Prostate gland (tissue), 2 donors: ENCODE measurements around the gene METTL4. TPM values are rescaled to one million over a fixed set of nuclear protein-coding genes. Genes with fewer than 3 reads are reported as not detected.
"Not testable (repeated sequence)": the region's sequence is repeated elsewhere in the genome, so short reads cannot be mapped to it uniquely, and the experiment has no call there.

Experiments used
- DNase-seq: peaks from one replicate; pipeline ENCODE4 v3.0.0-alpha.2; 2019; ENCODE audit warnings: low spot score
- H3K27ac ChIP-seq, 2 donors: fragments of 200-600 bp; sonication (generic); 2 replicates each; pipeline ENCODE4 v1.5.1; 2017 to 2019
- H3K27me3 ChIP-seq: fragments of 200-600 bp; sonication (generic); replicated peaks from 2 replicates; pipeline ENCODE4 v1.5.1; 2019; ENCODE audit not compliant: insufficient read depth
- H3K36me3 ChIP-seq, 2 donors: fragments of 200-600 bp; sonication (generic); 1 replicate in 1 of 2; 2 replicates in 1 of 2; pipeline versions ENCODE4 v1.5.1 to v1.8.1; 2017 to 2019
- H3K4me1 ChIP-seq: fragments of 200-600 bp; sonication (generic); replicated peaks from 2 replicates; pipeline ENCODE4 v1.5.1; 2019
- H3K4me3 ChIP-seq, 2 donors: fragments of 200-600 bp; sonication (generic); 2 replicates each; pipeline ENCODE4 v1.5.1; 2017 to 2019
- H3K9me3 ChIP-seq: fragments of 200-600 bp; sonication (generic); 2 replicates; pipeline ENCODE4 v1.5.1; 2017
- POLR2A ChIP-seq: fragments of 450-650 bp; IDR thresholded peaks from one replicate; pipeline ENCODE4 v1.6.1; 2016; ENCODE audit warnings: antibody characterized with exemption, mild to moderate bottlenecking
- POLR2AphosphoS5 ChIP-seq: sonication (generic); formaldehyde crosslinking; IDR thresholded peaks from one replicate; pipeline ENCODE4 v1.6.1; 2017; ENCODE audit warnings: antibody characterized with exemption
- WGBS: methylation state at CpG from one replicate; pipeline ENCODE4 v1.1.5; 2018; 5-methylcytosine and 5-hydroxymethylcytosine counted together
- intact Hi-C: fragments of 100-400 bp; cut with DNase I; formaldehyde crosslinking; loops from one replicate; pipeline ENCODE4 v1.14.2; 2022
- total RNA-seq, 2 donors: library from RNA; depleted of rRNA; stranded (reverse); fragments of >200 nt; gene quantifications; one replicate each; pipeline ENCODE4 v1.1.0, GENCODE V29; 2016
- TF ChIP-seq, protein P1 (sequence below), 4 experiments: fragments of 200-600 bp in 2 of 4; fragments of 450-650 bp in 2 of 4; sonication (generic) in 2 of 4; IDR thresholded peaks; 1 replicate in 3 of 4; 2 replicates in 1 of 4; pipeline ENCODE4 v1.5.1; 2016 to 2019; ENCODE audit warnings: antibody characterized with exemption in 4 of 4, mild to moderate bottlenecking in 2 of 4, moderate library complexity in 2 of 4

The METTL4 gene
- total RNA-seq, 2 donors from 2014 or later: 5.2 to 8.3 TPM

DNA sequence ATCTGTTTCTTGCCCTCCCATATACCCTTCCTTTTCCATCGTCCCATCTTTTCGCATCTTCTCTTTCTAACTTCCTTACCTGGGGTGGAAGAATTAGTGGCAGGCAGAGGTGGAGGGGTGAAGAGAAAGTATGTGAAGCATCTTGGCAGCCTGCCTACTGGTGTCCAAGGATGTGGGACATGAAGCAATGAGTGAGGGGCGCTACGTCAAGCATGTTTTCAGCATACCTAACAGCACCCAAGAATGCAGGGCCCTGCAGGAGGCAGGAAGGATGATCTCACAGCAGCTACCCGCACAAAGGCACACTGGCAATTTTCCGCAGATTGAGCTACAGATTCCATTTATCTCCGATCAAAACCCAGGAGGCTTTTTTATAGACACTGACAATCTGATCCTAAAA, 42.2 kb downstream of the METTL4 start:
- no peak overlapping the region for H3K4me3 ChIP-seq
- no peaks in the 10 kb centered on the region for H3K9me3 ChIP-seq
- intact Hi-C loops: loop anchor here (10.0 kb wide), 1 partner anchor 954 kb away; no protein-coding TSS in a partner anchor
- no peaks in the 10 kb centered on the region for H3K27me3 ChIP-seq
- no peak for TF ChIP-seq POLR2A
- TF ChIP-seq, protein P1, sequence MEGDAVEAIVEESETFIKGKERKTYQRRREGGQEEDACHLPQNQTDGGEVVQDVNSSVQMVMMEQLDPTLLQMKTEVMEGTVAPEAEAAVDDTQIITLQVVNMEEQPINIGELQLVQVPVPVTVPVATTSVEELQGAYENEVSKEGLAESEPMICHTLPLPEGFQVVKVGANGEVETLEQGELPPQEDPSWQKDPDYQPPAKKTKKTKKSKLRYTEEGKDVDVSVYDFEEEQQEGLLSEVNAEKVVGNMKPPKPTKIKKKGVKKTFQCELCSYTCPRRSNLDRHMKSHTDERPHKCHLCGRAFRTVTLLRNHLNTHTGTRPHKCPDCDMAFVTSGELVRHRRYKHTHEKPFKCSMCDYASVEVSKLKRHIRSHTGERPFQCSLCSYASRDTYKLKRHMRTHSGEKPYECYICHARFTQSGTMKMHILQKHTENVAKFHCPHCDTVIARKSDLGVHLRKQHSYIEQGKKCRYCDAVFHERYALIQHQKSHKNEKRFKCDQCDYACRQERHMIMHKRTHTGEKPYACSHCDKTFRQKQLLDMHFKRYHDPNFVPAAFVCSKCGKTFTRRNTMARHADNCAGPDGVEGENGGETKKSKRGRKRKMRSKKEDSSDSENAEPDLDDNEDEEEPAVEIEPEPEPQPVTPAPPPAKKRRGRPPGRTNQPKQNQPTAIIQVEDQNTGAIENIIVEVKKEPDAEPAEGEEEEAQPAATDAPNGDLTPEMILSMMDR (IDR thresholded peaks at IDR 0.05): no peak
- no peak for TF ChIP-seq POLR2AphosphoS5
- no peaks in the 10 kb centered on the region for H3K4me1 ChIP-seq
- no peak for DNase-seq
- H3K36me3 ChIP-seq: no peaks in the 10 kb centered on the region
- H3K27ac ChIP-seq: no peak overlapping the region
- 48% methylated on average over 7 of the region's 7 CpGs for WGBS

DNA sequence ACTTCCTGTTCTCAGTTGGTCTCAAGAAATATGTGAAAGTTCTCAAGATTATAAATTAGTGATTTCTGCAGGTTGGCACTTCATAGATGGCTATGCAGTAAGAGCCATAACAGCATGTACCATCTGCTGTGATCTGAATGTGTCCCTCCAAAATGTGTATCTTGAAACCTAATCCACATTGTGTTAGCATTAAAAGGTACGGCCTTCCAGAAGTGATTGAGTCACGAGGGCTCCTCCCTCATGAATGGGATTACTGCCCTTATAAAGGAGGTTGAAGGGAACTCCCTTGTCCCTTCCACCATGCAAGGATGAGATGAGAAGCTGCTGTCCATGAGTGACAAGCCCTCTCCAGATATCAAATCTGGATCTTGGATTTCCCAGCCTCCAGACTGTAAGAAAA, 45.0 kb downstream of the METTL4 start:
- intact Hi-C loops: loop anchor here (10.0 kb wide), 1 partner anchor 952 kb away; no protein-coding TSS in a partner anchor
- TF ChIP-seq, protein P1 (IDR thresholded peaks at IDR 0.05): no peak
- no peak for TF ChIP-seq POLR2AphosphoS5
- TF ChIP-seq POLR2A: no peak
- 69% methylated on average over 2 of the region's 2 CpGs for WGBS
- H3K36me3 ChIP-seq: no peaks in the 10 kb centered on the region
- H3K27ac ChIP-seq: no peak overlapping the region
- H3K4me1 ChIP-seq: no peaks in the 10 kb centered on the region
- H3K9me3 ChIP-seq: no peaks in the 10 kb centered on the region
- H3K27me3 ChIP-seq: no peaks in the 10 kb centered on the region
- no peak overlapping the region for H3K4me3 ChIP-seq
- no peak for DNase-seq

DNA sequence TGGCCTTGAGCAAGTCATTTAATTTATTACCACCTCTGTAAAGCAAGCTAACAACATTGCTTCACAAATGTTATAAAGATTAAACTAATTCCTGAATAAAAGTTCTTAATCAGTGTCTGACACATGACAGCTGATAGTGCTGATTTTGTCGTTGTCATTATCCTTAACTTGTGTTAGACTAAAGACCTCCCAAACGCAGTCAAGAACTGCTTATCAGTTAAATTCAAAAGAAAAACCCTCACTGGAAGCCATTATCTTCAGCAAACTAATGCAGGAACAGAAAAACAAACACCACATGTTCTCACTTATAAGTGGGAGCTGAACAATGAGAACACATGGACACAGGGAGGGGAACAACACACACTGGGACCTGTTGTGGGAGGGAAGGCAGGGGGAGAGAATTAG, 46.5 kb downstream of the METTL4 start:
- H3K4me1 ChIP-seq, H3K4me3 ChIP-seq, H3K9me3 ChIP-seq, H3K36me3 ChIP-seq, H3K27ac ChIP-seq, H3K27me3 ChIP-seq, DNase-seq: not testable (repeated sequence)
- intact Hi-C loops: loop anchor here (10.0 kb wide), 1 partner anchor 950 kb away; no protein-coding TSS in a partner anchor
- WGBS: 12% methylated on average over 2 of the region's 2 CpGs

DNA sequence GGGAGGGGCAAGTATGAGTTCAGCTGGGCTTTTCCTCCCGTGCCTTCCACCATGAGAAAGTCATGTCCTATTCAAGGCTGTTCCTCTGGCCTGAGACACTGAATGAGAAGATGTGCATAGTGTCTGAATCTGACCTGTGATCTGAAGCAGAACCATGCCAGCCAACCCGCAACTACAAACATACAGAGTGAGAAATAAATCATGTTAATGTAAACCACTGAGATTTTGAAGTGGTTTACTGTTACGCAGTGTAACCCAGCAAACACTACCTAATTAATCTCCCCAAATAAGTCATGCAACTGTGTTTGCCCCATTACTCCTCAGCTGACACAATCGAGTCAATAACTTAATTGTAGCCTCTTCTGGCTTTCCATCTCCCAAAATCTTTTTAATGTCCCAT, 49.2 kb downstream of the METTL4 start:
- 84% methylated on average over 4 of the region's 4 CpGs for WGBS
- no peaks in the 10 kb centered on the region for H3K4me1 ChIP-seq
- H3K27me3 ChIP-seq: no peaks in the 10 kb centered on the region
- intact Hi-C loops: loop anchor here (10.0 kb wide), 1 partner anchor 947 kb away; no protein-coding TSS in a partner anchor
- no peaks in the 10 kb centered on the region for H3K9me3 ChIP-seq
- no peak for DNase-seq
- no peak overlapping the region for H3K4me3 ChIP-seq
- H3K36me3 ChIP-seq: no peaks in the 10 kb centered on the region
- TF ChIP-seq POLR2A: no peak
- TF ChIP-seq, protein P1 (IDR thresholded peaks at IDR 0.05): no peak
- TF ChIP-seq POLR2AphosphoS5: no peak
- H3K27ac ChIP-seq: no peak overlapping the region

DNA sequence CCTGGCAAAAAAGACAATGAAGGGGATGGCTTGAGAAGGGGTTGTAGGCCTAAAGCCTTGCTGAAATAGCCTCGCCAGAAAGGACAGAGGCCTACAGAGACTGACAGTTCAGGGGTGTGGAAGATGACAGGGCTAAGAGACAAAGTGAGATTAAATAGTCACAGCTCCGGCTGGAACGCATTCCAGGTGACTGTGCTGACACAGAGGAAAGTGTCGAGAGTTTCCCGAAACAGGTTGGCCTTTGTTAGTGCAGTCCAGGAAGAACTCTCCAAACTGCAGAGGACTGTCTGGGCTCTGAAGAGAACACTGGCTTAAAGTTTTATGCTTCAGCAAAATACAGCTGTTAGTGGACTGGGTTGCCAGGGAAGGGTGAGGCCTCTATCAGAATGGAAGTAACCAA, 52.8 kb downstream of the METTL4 start:
- Histone ChIP-seq H3K9me3 (no peaks in the 10 kb centered on the region), H3K4me1 (no peaks in the 10 kb centered on the region), H3K27me3 (no peaks in the 10 kb centered on the region), H3K4me3 (no peak overlapping the region), H3K27ac (no peak overlapping the region), H3K36me3 (no peaks in the 10 kb centered on the region)
- intact Hi-C loops: no loop called here
- 54% methylated on average over 5 of the region's 5 CpGs for WGBS
- TF ChIP-seq POLR2AphosphoS5 (no peak), POLR2A (no peak)
- TF ChIP-seq, protein P1 (IDR thresholded peaks at IDR 0.05): no peak
- DNase-seq: no peak
